WTC11 (cell line): Measurements from ENCODE around the gene TTC28. TPM values are rescaled to one million over a fixed set of nuclear protein-coding genes. Genes with fewer than 3 reads are reported as not detected.

Source experiments
- ATAC-seq: fragments of 200-7000 bp; cut with Tn5 transposase; 2 replicates; pipeline ENCODE4 v1.10.0; 2021; ENCODE audit warnings: mild to moderate bottlenecking, moderate library complexity
- CTCF ChIA-PET: fragments of 300-600 bp; sonication (Branson Sonifier 250); formaldehyde crosslinking; loops from one replicate; lab custom pipeline; 2021; ENCODE audit warnings: antibody characterized with exemption; lab: Charles Lee
- POLR2A ChIA-PET: fragments of 350-600 bp; sonication (Branson Sonifier 250); formaldehyde crosslinking; loops from one replicate; lab custom pipeline; 2021; ENCODE audit warnings: antibody characterized with exemption; lab: Charles Lee
- DNase-seq: peaks from one replicate; pipeline ENCODE4 v3.0.0; 2021; ENCODE audit warnings: low spot score
- H3K27ac Mint-ChIP-seq: 2 replicates; pipeline ENCODE4 v1.8.0; 2021; ENCODE audit warnings: mixed read lengths
- H3K27me3 Mint-ChIP-seq: 2 replicates; pipeline ENCODE4 v1.8.0; 2021; ENCODE audit warnings: low read depth, mild to moderate bottlenecking, moderate library complexity, mixed read lengths
- H3K36me3 Mint-ChIP-seq: 2 replicates; pipeline ENCODE4 v1.8.0; 2021; ENCODE audit warnings: mixed read lengths
- H3K4me1 Mint-ChIP-seq: 2 replicates; pipeline ENCODE4 v1.8.0; 2022; ENCODE audit warnings: mixed read lengths
- H3K4me3 Mint-ChIP-seq: 2 replicates; pipeline ENCODE4 v1.8.0; 2021; ENCODE audit warnings: mild to moderate bottlenecking, moderate library complexity, mixed read lengths
- H3K9me3 Mint-ChIP-seq: 2 replicates; pipeline ENCODE4 v1.8.0; 2021; ENCODE audit warnings: mixed read lengths
- ATF1 ChIP-seq: sonication (generic); formaldehyde crosslinking; IDR thresholded peaks from 2 replicates; pipeline ENCODE4 v1.8.1; 2023; ENCODE audit warnings: mild to moderate bottlenecking, moderate library complexity, missing genetic modification reagents
- CREB1 ChIP-seq: sonication (generic); formaldehyde crosslinking; IDR thresholded peaks from 2 replicates; pipeline ENCODE4 v1.8.0; 2023; ENCODE audit warnings: mild to moderate bottlenecking, missing genetic modification reagents
- ERG ChIP-seq: fragments of 250-450 bp; sonication (Bioruptor Pico); IDR thresholded peaks from 2 replicates; pipeline ENCODE4 v1.8.0; 2021; ENCODE audit warnings: mild to moderate bottlenecking
- FOXP4 ChIP-seq: sonication (generic); formaldehyde crosslinking; IDR thresholded peaks from 2 replicates; pipeline ENCODE4 v1.8.0; 2022; ENCODE audit warnings: mild to moderate bottlenecking, missing genetic modification reagents
- IRF1 ChIP-seq: sonication (generic); formaldehyde crosslinking; IDR thresholded peaks from 2 replicates; pipeline ENCODE4 v1.8.0; 2023; ENCODE audit warnings: missing genetic modification reagents
- IRF2 ChIP-seq: sonication (generic); formaldehyde crosslinking; IDR thresholded peaks from 2 replicates; pipeline ENCODE4 v1.8.0; 2022; ENCODE audit warnings: low read depth, missing genetic modification reagents, borderline replicate concordance
- MAX ChIP-seq: sonication (generic); formaldehyde crosslinking; IDR thresholded peaks from 2 replicates; pipeline ENCODE4 v1.8.0; 2022; ENCODE audit warnings: mild to moderate bottlenecking, missing genetic modification reagents
- MLX ChIP-seq: sonication (generic); formaldehyde crosslinking; IDR thresholded peaks from 2 replicates; pipeline ENCODE4 v1.8.1; 2023; ENCODE audit warnings: mild to moderate bottlenecking, missing genetic modification reagents, moderate library complexity
- NFATC4 ChIP-seq: fragments of 250-450 bp; sonication (Bioruptor Pico); IDR thresholded peaks from 2 replicates; pipeline ENCODE4 v1.9.0; 2021; ENCODE audit warnings: mild to moderate bottlenecking
- NR3C1 ChIP-seq: sonication (generic); formaldehyde crosslinking; conservative IDR thresholded peaks from 2 replicates; pipeline ENCODE4 v1.8.1; 2023; ENCODE audit warnings: low read depth, mild to moderate bottlenecking, missing genetic modification reagents
- OVOL2 ChIP-seq: fragments of 250-450 bp; sonication (Bioruptor Pico); IDR thresholded peaks from 2 replicates; pipeline ENCODE4 v1.9.0; 2021; ENCODE audit warnings: mild to moderate bottlenecking, borderline replicate concordance
- PREB ChIP-seq: sonication (generic); formaldehyde crosslinking; IDR thresholded peaks from 2 replicates; pipeline ENCODE4 v1.8.1; 2022; ENCODE audit warnings: mild to moderate bottlenecking, missing genetic modification reagents, moderate library complexity, borderline replicate concordance
- SP1 ChIP-seq: sonication (generic); formaldehyde crosslinking; conservative IDR thresholded peaks from 2 replicates; pipeline ENCODE4 v1.8.1; 2022; ENCODE audit warnings: missing genetic modification reagents
- TCF7 ChIP-seq: sonication (generic); formaldehyde crosslinking; IDR thresholded peaks from 2 replicates; pipeline ENCODE4 v1.8.0; 2022; ENCODE audit warnings: mild to moderate bottlenecking, low read depth, missing genetic modification reagents, moderate library complexity
- TEAD1 ChIP-seq: sonication (generic); formaldehyde crosslinking; IDR thresholded peaks from 2 replicates; pipeline ENCODE4 v1.8.0; 2022; ENCODE audit warnings: mild to moderate bottlenecking, missing genetic modification reagents
- TEAD4 ChIP-seq: sonication (generic); formaldehyde crosslinking; IDR thresholded peaks from 2 replicates; pipeline ENCODE4 v1.8.0; 2022; ENCODE audit warnings: mild to moderate bottlenecking, missing genetic modification reagents
- TP53 ChIP-seq: sonication (generic); formaldehyde crosslinking; IDR thresholded peaks from 2 replicates; pipeline ENCODE4 v1.8.1; 2023; ENCODE audit warnings: mild to moderate bottlenecking, missing genetic modification reagents
- USF2 ChIP-seq: sonication (generic); formaldehyde crosslinking; IDR thresholded peaks from 2 replicates; pipeline ENCODE4 v1.8.1; 2023; ENCODE audit warnings: mild to moderate bottlenecking, missing genetic modification reagents, moderate library complexity
- ZMAT4 ChIP-seq: fragments of 250-450 bp; sonication (Bioruptor Pico); IDR thresholded peaks from 2 replicates; pipeline ENCODE4 v1.9.0; 2021; ENCODE audit warnings: mild to moderate bottlenecking
- ZNF232 ChIP-seq: sonication (generic); formaldehyde crosslinking; IDR thresholded peaks from 2 replicates; pipeline ENCODE4 v1.8.0; 2022; ENCODE audit warnings: mild to moderate bottlenecking, missing genetic modification reagents
- ZNF281 ChIP-seq: sonication (generic); formaldehyde crosslinking; IDR thresholded peaks from 2 replicates; pipeline ENCODE4 v1.8.0; 2023; ENCODE audit warnings: mild to moderate bottlenecking, missing genetic modification reagents
- ZSCAN18 ChIP-seq: fragments of 250-450 bp; sonication (Bioruptor Pico); IDR thresholded peaks from 2 replicates; pipeline ENCODE4 v2.1.2; 2022; ENCODE audit warnings: mild to moderate bottlenecking, moderate library complexity
- total RNA-seq: library from RNA; stranded (reverse); gene quantifications from 3 replicates; pipeline ENCODE4 v1.2.3, GENCODE V29; 2021

The TTC28 gene
- total RNA-seq, 1 experiment from 2014 or later = 13.0 TPM

- TF ChIP-seq NFATC4 = no peak
- TF ChIP-seq NR3C1 = no peak
- TF ChIP-seq TP53 (CRISPR knock-in tag) = no peak
- no peak for TF ChIP-seq CREB1 (CRISPR knock-in tag)
- no peak for TF ChIP-seq OVOL2
- TF ChIP-seq FOXP4 (CRISPR knock-in tag) = no peak
- no peak for TF ChIP-seq ZNF232 (CRISPR knock-in tag)
- no peak for TF ChIP-seq MAX (CRISPR knock-in tag)
- no peak for TF ChIP-seq IRF2 (CRISPR knock-in tag)
- no peak for TF ChIP-seq USF2 (CRISPR knock-in tag)
- no peak for TF ChIP-seq ERG (CRISPR knock-in tag)
- no peak for TF ChIP-seq ZNF281 (CRISPR knock-in tag)
- TF ChIP-seq ATF1 = no peak
- TF ChIP-seq ZMAT4 (CRISPR knock-in tag) = no peak
- no peak for TF ChIP-seq SP1 (CRISPR knock-in tag)
- TF ChIP-seq IRF1 (CRISPR knock-in tag) = no peak
- no peak for TF ChIP-seq PREB (CRISPR knock-in tag)
- CTCF ChIA-PET = no interaction called here
- ATAC-seq = no peak
- POLR2A ChIA-PET = no interaction called here
- no peak overlapping the region for H3K4me3 Mint-ChIP-seq
- no peaks in the 10 kb centered on the region for H3K27me3 Mint-ChIP-seq
- no peak for DNase-seq
- H3K27ac Mint-ChIP-seq = no peak overlapping the region; the same call in 1 of the 2 replicates
- no peaks in the 10 kb centered on the region for H3K36me3 Mint-ChIP-seq
- peaks cover 32% of the 10 kb centered on the region for H3K4me1 Mint-ChIP-seq
- peaks cover under 1% of the 10 kb centered on the region for H3K9me3 Mint-ChIP-seq
Observed at GRCh38 chr22:28139961-28140360, 539.7 kb downstream of the TTC28 start.

GRCh38 chr22:28139516-28139915 lies 540.1 kb downstream of the TTC28 start:
- no peak overlapping the region; the same call in 1 of the 2 replicates for H3K27ac Mint-ChIP-seq
- peaks cover 32% of the 10 kb centered on the region for H3K4me1 Mint-ChIP-seq
- ChIA-PET CTCF (no interaction called here), POLR2A (no interaction called here)
- H3K36me3 Mint-ChIP-seq = no peaks in the 10 kb centered on the region
- no peak overlapping the region for H3K4me3 Mint-ChIP-seq
- H3K9me3 Mint-ChIP-seq = peaks cover 5% of the 10 kb centered on the region
- no peak for ATAC-seq
- no peaks in the 10 kb centered on the region for H3K27me3 Mint-ChIP-seq
- DNase-seq = no peak
- TF ChIP-seq CREB1 (CRISPR knock-in tag) (no peak), ZSCAN18 (CRISPR knock-in tag) (no peak), TCF7 (no peak), TEAD1 (CRISPR knock-in tag) (no peak), TEAD4 (CRISPR knock-in tag) (no peak), PREB (CRISPR knock-in tag) (no peak), MLX (CRISPR knock-in tag) (no peak)
